HCT116 (cell line): ENCODE results near the gene IL36RN. TPM values are rescaled to one million over a fixed set of nuclear protein-coding genes. Genes with fewer than 3 reads are reported as not detected.

ENCODE experiments used
- ATAC-seq: fragments of 200-7000 bp; cut with Tn5 transposase; 2 replicates; pipeline ENCODE4 v1.9.1; 2020; ENCODE audit warnings: mild to moderate bottlenecking, moderate library complexity
- BruUV-seq: library from RNA; stranded (reverse); fragments of 400-500 nt; replicated peaks from 2 replicates; lab custom pipeline; 2021; lab: Mats Ljungman, UMichigan
- CTCF ChIA-PET: fragments of 300-600 bp; sonication (Branson Sonifier 250); formaldehyde crosslinking; loops from one replicate; lab custom pipeline; 2021; ENCODE audit warnings: antibody characterized with exemption; lab: Charles Lee
- POLR2A ChIA-PET: fragments of 300-600, 350-600 bp; sonication (Branson Sonifier 250); formaldehyde crosslinking; loops from one replicate; lab custom pipeline; 2021; ENCODE audit warnings: antibody characterized with exemption; lab: Charles Lee
- RAD21 ChIA-PET, 2 experiments: fragments of 300-600 bp; sonication (Branson Sonifier 250); formaldehyde crosslinking; loops; one replicate each; lab custom pipeline; 2023; ENCODE audit warnings: low total read pairs in 2 of 2; ENCODE audit not compliant: uncharacterized antibody in 2 of 2, unreplicated experiment in 2 of 2, low non-redundant PET in 1 of 2; lab: Charles Lee
- DNase-seq: peaks from one replicate; pipeline ENCODE4 v3.0.0-alpha.2; 2010; ENCODE audit warnings: low read depth, low spot score
- H2AFZ ChIP-seq: fragments of 200-600 bp; shearing (Covaris generic), sonication (generic); 2 replicates; pipeline ENCODE4 v1.6.1; 2017; ENCODE audit warnings: low read depth, mixed run types, mixed read lengths, antibody characterized with exemption, low read length; ENCODE audit not compliant: poor library complexity, severe bottlenecking
- H3K27ac ChIP-seq: 2 replicates; pipeline ENCODE4 v1.5.1; 2012; ENCODE audit warnings: low read depth, low read length
- H3K27me3 ChIP-seq: fragments of 200-600 bp; sonication (generic); 2 replicates; pipeline ENCODE4 v1.6.1; 2016; ENCODE audit warnings: mixed run types, low read length, mixed read lengths; ENCODE audit not compliant: insufficient read depth
- H3K36me3 ChIP-seq, 2 experiments: fragments of 200-500 bp in 1 of 2; fragments of 200-600 bp in 1 of 2; sonication (Bioruptor generic) in 1 of 2; sonication (generic) in 1 of 2; 2 replicates each; pipeline versions ENCODE4 v1.5.1 to v1.6.1; 2014 to 2016; ENCODE audit warnings: low read length in 2 of 2, inconsistent platforms in 1 of 2, mixed read lengths in 1 of 2, mixed run types in 1 of 2; ENCODE audit not compliant: insufficient read depth in 2 of 2, control insufficient read depth in 1 of 2
- H3K4me1 ChIP-seq, 2 experiments: fragments of 200-600 bp in 1 of 2; sonication (generic) in 1 of 2; 2 replicates each; pipeline versions ENCODE4 v1.5.1 to v1.6.1; 2012 to 2017; ENCODE audit warnings: low read length in 2 of 2, inconsistent platforms in 1 of 2, mild to moderate bottlenecking in 1 of 2, mixed read lengths in 1 of 2, mixed run types in 1 of 2, moderate library complexity in 1 of 2; ENCODE audit not compliant: insufficient read depth in 2 of 2, control insufficient read depth in 1 of 2
- H3K4me2 ChIP-seq: fragments of 200-600 bp; sonication (generic); 2 replicates; pipeline ENCODE4 v1.6.1; 2017; ENCODE audit warnings: mixed run types, low read length, mixed read lengths
- H3K4me3 ChIP-seq, 2 experiments: fragments of 200-600 bp in 1 of 2; sonication (generic) in 1 of 2; replicated peaks in 1 of 2; 2 replicates each; pipeline ENCODE4 v1.5.1; 2011 to 2016; ENCODE audit warnings: low read length in 2 of 2, control low read depth in 1 of 2, low read depth in 1 of 2, mild to moderate bottlenecking in 1 of 2, mixed read lengths in 1 of 2, mixed run types in 1 of 2
- H3K79me2 ChIP-seq: fragments of 200-600 bp; sonication (generic); 2 replicates; pipeline ENCODE4 v1.6.1; 2017; ENCODE audit warnings: mild to moderate bottlenecking, mixed run types, low read length, moderate library complexity, mixed read lengths; ENCODE audit not compliant: insufficient read depth
- H3K9ac ChIP-seq: fragments of 200-600 bp; sonication (generic); 2 replicates; pipeline ENCODE4 v1.6.1; 2016; ENCODE audit warnings: low read length, mixed read lengths
- H3K9me2 ChIP-seq: fragments of 200-600 bp; sonication (generic), shearing (Covaris generic); 2 replicates; pipeline ENCODE4 v1.6.1; 2017; ENCODE audit warnings: mixed run types, mild to moderate bottlenecking, moderate library complexity; ENCODE audit not compliant: insufficient read depth
- H3K9me3 ChIP-seq, 2 experiments: fragments of 200-500 bp in 1 of 2; fragments of 200-600 bp in 1 of 2; sonication (Bioruptor generic) in 1 of 2; sonication (generic) in 1 of 2; 2 replicates each; pipeline ENCODE4 v1.6.1; 2014 to 2017; ENCODE audit warnings: low read length in 2 of 2, mixed read lengths in 2 of 2, inconsistent platforms in 1 of 2, low read depth in 1 of 2, mild to moderate bottlenecking in 1 of 2, mixed run types in 1 of 2, moderate library complexity in 1 of 2; ENCODE audit not compliant: control insufficient read depth in 1 of 2, insufficient read depth in 1 of 2
- H4K20me1 ChIP-seq: fragments of 200-600 bp; sonication (generic), shearing (Covaris generic); 2 replicates; pipeline ENCODE4 v1.6.1; 2017; ENCODE audit warnings: mixed run types, mild to moderate bottlenecking, moderate library complexity; ENCODE audit not compliant: insufficient read depth
- ATF3 ChIP-seq: IDR thresholded peaks from 2 replicates; pipeline ENCODE4 v1.6.1; 2012
- CEBPB ChIP-seq: IDR thresholded peaks from 2 replicates; pipeline ENCODE4 v1.6.1; 2012; ENCODE audit warnings: low read depth
- CTCF ChIP-seq, 3 experiments: fragments of 200-600 bp in 1 of 3; sonication (generic) in 1 of 3; IDR thresholded peaks in 2 of 3; conservative IDR thresholded peaks in 1 of 3; 2 replicates each; pipeline ENCODE4 v1.5.1; 2012 to 2017; ENCODE audit warnings: low read depth in 2 of 3, low read length in 2 of 3, antibody characterized with exemption in 1 of 3, borderline replicate concordance in 1 of 3, control low read depth in 1 of 3, mild to moderate bottlenecking in 1 of 3, mixed read lengths in 1 of 3, mixed run types in 1 of 3, moderate library complexity in 1 of 3; ENCODE audit not compliant: insufficient read depth in 1 of 3
- EGR1 ChIP-seq: IDR thresholded peaks from 2 replicates; pipeline ENCODE4 v1.6.1; 2012; ENCODE audit warnings: low read depth
- EZH2 ChIP-seq: fragments of 200-600 bp; sonication (generic); IDR thresholded peaks from 2 replicates; pipeline ENCODE4 v1.6.1; 2017; ENCODE audit warnings: antibody characterized with exemption, mixed run types
- EZH2phosphoT487 ChIP-seq: fragments of 200-600 bp; IDR thresholded peaks from 2 replicates; pipeline ENCODE4 v1.6.1; 2018; ENCODE audit warnings: antibody characterized with exemption, borderline replicate concordance
- FOSL1 ChIP-seq: IDR thresholded peaks from 2 replicates; pipeline ENCODE4 v1.6.1; 2012; ENCODE audit warnings: low read depth
- JUND ChIP-seq: IDR thresholded peaks from 2 replicates; pipeline ENCODE4 v1.6.1; 2012
- MAX ChIP-seq: IDR thresholded peaks from 2 replicates; pipeline ENCODE4 v1.6.1; 2012
- POLR2AphosphoS5 ChIP-seq: IDR thresholded peaks from 2 replicates; pipeline ENCODE4 v1.6.1; 2011; ENCODE audit warnings: mild to moderate bottlenecking, low read depth, low read length, moderate library complexity
- RAD21 ChIP-seq: IDR thresholded peaks from 2 replicates; pipeline ENCODE4 v1.6.1; 2012; ENCODE audit warnings: low read depth, mild to moderate bottlenecking
- SIN3A ChIP-seq: IDR thresholded peaks from 2 replicates; pipeline ENCODE4 v1.6.1; 2012; ENCODE audit warnings: low read depth
- SP1 ChIP-seq: IDR thresholded peaks from 2 replicates; pipeline ENCODE4 v1.6.1; 2012; ENCODE audit warnings: low read depth
- YY1 ChIP-seq: IDR thresholded peaks from 2 replicates; pipeline ENCODE4 v1.6.1; 2011; ENCODE audit warnings: low read length, low read depth, moderate library complexity, mild to moderate bottlenecking; ENCODE audit not compliant: insufficient replicate concordance; ENCODE audit errors: extremely low read depth
- ZNF274 ChIP-seq: fragments of 200-500 bp; sonication (Bioruptor generic); IDR thresholded peaks from 2 replicates; pipeline ENCODE4 v1.6.1; 2014; ENCODE audit warnings: mild to moderate bottlenecking, low read depth, low read length, inconsistent platforms
- intact Hi-C: fragments of 100-400 bp; cut with micrococcal nuclease; formaldehyde crosslinking; loops from 2 replicates; pipeline ENCODE4 v1.10.0; 2022
- total RNA-seq: library from RNA; stranded (reverse); gene quantifications from one replicate; pipeline ENCODE4 v1.2.1, GENCODE V29; 2021; ENCODE audit not compliant: unreplicated experiment

Gene IL36RN
- total RNA-seq, 1 experiment from 2014 or later, result not detected

- no peaks in the 10 kb centered on the region for H3K9me3 ChIP-seq
- H3K27me3 ChIP-seq, result no peaks in the 10 kb centered on the region
- ChIA-PET POLR2A (no interaction called here), CTCF (no interaction called here), RAD21 (no interaction called here)
- no peaks in the 10 kb centered on the region for H3K9me2 ChIP-seq
- TF ChIP-seq JUND (no peak), CTCF (IDR thresholded peaks at IDR 0.05 in 2 of 3, conservative IDR thresholded peaks at IDR 0.05 in 1 of 3; ENCODE audit: borderline replicate concordance in 1 of 3, insufficient read depth in 1 of 3, low read depth in 2 of 3, low read length in 2 of 3) (no peak), CEBPB (no peak), EZH2phosphoT487 (no peak), RAD21 (no peak), FOSL1 (no peak)
- no peak for ATAC-seq
- no TSS peak for BruUV-seq
- H3K9ac ChIP-seq, result no peak overlapping the region
- no peak overlapping the region for H2AFZ ChIP-seq
- no peak for DNase-seq
- H3K4me3 ChIP-seq, result no peak overlapping the region
- no peaks in the 10 kb centered on the region for H4K20me1 ChIP-seq
- peaks cover 0 to 6% of the 10 kb centered on the region in 2 experiments; a peak in 1 of 4 replicates for H3K4me1 ChIP-seq
- no peaks in the 10 kb centered on the region for H3K36me3 ChIP-seq
- intact Hi-C loops, result no loop called here
- no peak overlapping the region for H3K4me2 ChIP-seq
- H3K27ac ChIP-seq, result no peak overlapping the region
- H3K79me2 ChIP-seq, result no peaks in the 10 kb centered on the region
Measured at GRCh38 chr2:113112871-113113270, 53.9 kb downstream of the IL36RN start.

- Histone ChIP-seq H3K9ac (no peak overlapping the region), H3K27me3 (no peaks in the 10 kb centered on the region), H3K9me2 (no peaks in the 10 kb centered on the region), H3K27ac (no peak overlapping the region), H3K4me1 (peaks cover 0 to 8% of the 10 kb centered on the region in 2 experiments; a peak in 1 of 4 replicates), H3K36me3 (no peaks in the 10 kb centered on the region), H3K9me3 (no peaks in the 10 kb centered on the region), H3K4me3 (no peak overlapping the region), H2AFZ (no peak overlapping the region), H3K4me2 (no peak overlapping the region), H4K20me1 (no peaks in the 10 kb centered on the region), H3K79me2 (no peaks in the 10 kb centered on the region)
- CTCF ChIA-PET, result no interaction called here
- POLR2A ChIA-PET, result no interaction called here
- ATAC-seq (no peak), DNase-seq (no peak)
- RAD21 ChIA-PET, result no interaction called here
- intact Hi-C loops, result no loop called here
- BruUV-seq, result no TSS peak
- no peak for TF ChIP-seq FOSL1
- no peak for TF ChIP-seq SIN3A
- TF ChIP-seq JUND, result no peak
- TF ChIP-seq EZH2, result no peak
- TF ChIP-seq CEBPB, result no peak
- no peak for TF ChIP-seq MAX
- no peak for TF ChIP-seq ZNF274
- no peak for TF ChIP-seq EZH2phosphoT487
- no peak for TF ChIP-seq SP1
- no peak for TF ChIP-seq CTCF (IDR thresholded peaks at IDR 0.05 in 2 of 3, conservative IDR thresholded peaks at IDR 0.05 in 1 of 3; ENCODE audit: borderline replicate concordance in 1 of 3, insufficient read depth in 1 of 3, low read depth in 2 of 3, low read length in 2 of 3)
- no peak for TF ChIP-seq EGR1
- TF ChIP-seq POLR2AphosphoS5, result no peak
- no peak for TF ChIP-seq YY1
- no peak for TF ChIP-seq ATF3
Measured at GRCh38 chr2:113113807-113114206, 54.8 kb downstream of the IL36RN start.
